GM12878 (cell line): ENCODE data around the gene LRP8. TPM values are rescaled to one million over a fixed set of nuclear protein-coding genes. Genes with fewer than 3 reads are reported as not detected.

Experiments used
- ATAC-seq: fragments of 200-7000 bp; cut with Tn5 transposase; 3 replicates; pipeline ENCODE4 v1.9.1; 2020; ENCODE audit warnings: mild to moderate bottlenecking, moderate library complexity
- BruUV-seq: library from RNA; stranded (reverse); fragments of 400-500 nt; replicated peaks from 2 replicates; lab custom pipeline; 2021; lab: Mats Ljungman, UMichigan
- CTCF ChIA-PET: fragments of 300-600 bp; sonication (Branson Sonifier 250); formaldehyde crosslinking; extraction: SDS; loops from one replicate; lab custom pipeline; 2021; ENCODE audit warnings: inconsistent platforms; lab: Yijun Ruan, JAX
- POLR2A ChIA-PET: fragments of 350-600 bp; formaldehyde crosslinking; extraction: SDS; loops from one replicate; lab custom pipeline; 2021; ENCODE audit warnings: inconsistent platforms; lab: Charles Lee
- RAD21 ChIA-PET: fragments of 300-600 bp; sonication (Branson Sonifier 250); formaldehyde crosslinking; loops from one replicate; lab custom pipeline; 2023; ENCODE audit warnings: antibody characterized with exemption; ENCODE audit not compliant: unreplicated experiment; lab: Charles Lee
- SMC1A ChIA-PET: fragments of 300-600 bp; sonication (Branson Sonifier 250); formaldehyde crosslinking; loops from one replicate; lab custom pipeline; 2023; ENCODE audit not compliant: unreplicated experiment, uncharacterized antibody; lab: Charles Lee
- DNase-seq: peaks from one replicate; pipeline ENCODE4 v3.0.0-alpha.2; 2011; ENCODE audit warnings: low read depth, low spot score
- FAIRE-seq: peaks from 3 replicates; lab custom pipeline; 2011; peaks lifted over from hg19 to GRCh38; lab: Jason Lieb, UNC
- H2AFZ ChIP-seq: 2 replicates; pipeline ENCODE4 v1.6.0; 2011; ENCODE audit warnings: low read depth, low read length, control low read depth; ENCODE audit not compliant: control insufficient read depth
- H3K27ac ChIP-seq: 2 replicates; pipeline ENCODE4 v1.5.1; 2011; ENCODE audit warnings: control low read depth; ENCODE audit not compliant: control insufficient read depth, insufficient read depth
- H3K27me3 ChIP-seq, 2 experiments: replicated peaks in 1 of 2; 2 replicates each; pipeline versions ENCODE4 v1.6.0 to v1.6.1; 2011; ENCODE audit warnings: low read length in 1 of 2; ENCODE audit not compliant: control insufficient read depth in 2 of 2, insufficient read depth in 2 of 2
- H3K36me3 ChIP-seq, 2 experiments: 2 replicates each; pipeline ENCODE4 v1.5.1; 2011; ENCODE audit warnings: low read length in 1 of 2; ENCODE audit not compliant: control insufficient read depth in 2 of 2, insufficient read depth in 2 of 2
- H3K4me1 ChIP-seq: 2 replicates; pipeline ENCODE4 v1.6.1; 2011; ENCODE audit warnings: mild to moderate bottlenecking, low read length, moderate library complexity, mixed read lengths; ENCODE audit not compliant: control insufficient read depth, insufficient read depth
- H3K4me2 ChIP-seq: 2 replicates; pipeline ENCODE4 v1.6.0; 2011; ENCODE audit warnings: control low read depth; ENCODE audit not compliant: control insufficient read depth, insufficient read depth
- H3K4me3 ChIP-seq: fragments of 200-600 bp; sonication (generic); 2 replicates; pipeline ENCODE4 v1.5.1; 2016
- H3K79me2 ChIP-seq: 2 replicates; pipeline ENCODE4 v1.6.0; 2011; ENCODE audit warnings: low read length; ENCODE audit not compliant: control insufficient read depth, insufficient read depth
- H3K9ac ChIP-seq: 2 replicates; pipeline ENCODE4 v1.8.0; 2011; ENCODE audit warnings: low read length, control low read depth, mixed read lengths; ENCODE audit not compliant: control insufficient read depth, insufficient read depth
- H3K9me3 ChIP-seq: replicated peaks from 3 replicates; pipeline ENCODE4 v1.5.1; 2011; ENCODE audit warnings: mild to moderate bottlenecking, low read length; ENCODE audit not compliant: control insufficient read depth, insufficient read depth
- H4K20me1 ChIP-seq: 2 replicates; pipeline ENCODE4 v1.6.0; 2011; ENCODE audit not compliant: control insufficient read depth, insufficient read depth
- FOXK2 ChIP-seq: fragments of 450-650 bp; IDR thresholded peaks from 2 replicates; pipeline ENCODE4 v1.6.1; 2017; ENCODE audit warnings: mild to moderate bottlenecking, moderate library complexity
- IKZF2 ChIP-seq, 2 experiments: fragments of 450-650 bp; IDR thresholded peaks; 2 replicates each; pipeline ENCODE4 v1.6.1; 2017; ENCODE audit warnings: mild to moderate bottlenecking in 2 of 2, moderate library complexity in 2 of 2
- JUNB ChIP-seq: IDR thresholded peaks from 2 replicates; pipeline ENCODE4 v1.6.1; 2016; ENCODE audit warnings: antibody characterized with exemption, mild to moderate bottlenecking
- MEF2A ChIP-seq: IDR thresholded peaks from 2 replicates; pipeline ENCODE4 v1.6.1; 2011; ENCODE audit warnings: low read depth, mild to moderate bottlenecking, low read length, moderate library complexity; ENCODE audit not compliant: insufficient read depth
- NBN ChIP-seq: fragments of 450-650 bp; IDR thresholded peaks from 2 replicates; pipeline ENCODE4 v1.6.1; 2016
- NFIC ChIP-seq: IDR thresholded peaks from 2 replicates; pipeline ENCODE4 v1.6.1; 2012; ENCODE audit warnings: low read depth, mild to moderate bottlenecking, inconsistent platforms, low read length, moderate library complexity
- NFYA ChIP-seq: IDR thresholded peaks from 2 replicates; pipeline ENCODE4 v1.6.1; 2011; ENCODE audit warnings: low read depth, mild to moderate bottlenecking, low read length, improper control_type of control experiment, borderline replicate concordance
- NRF1 ChIP-seq: conservative IDR thresholded peaks from 2 replicates; pipeline ENCODE4 v1.6.1; 2011; ENCODE audit warnings: mild to moderate bottlenecking, low read depth, low read length, improper control_type of control experiment
- STAT1 ChIP-seq: fragments of 450-650 bp; conservative IDR thresholded peaks from 2 replicates; pipeline ENCODE4 v1.6.1; 2014; ENCODE audit warnings: antibody characterized with exemption, mild to moderate bottlenecking
- TCF12 ChIP-seq: IDR thresholded peaks from 2 replicates; pipeline ENCODE4 v1.6.1; 2011; ENCODE audit warnings: low read depth, mild to moderate bottlenecking, low read length
- TCF3 ChIP-seq: IDR thresholded peaks from 2 replicates; pipeline ENCODE4 v1.6.1; 2012; ENCODE audit warnings: low read depth, mild to moderate bottlenecking, low read length, borderline replicate concordance; ENCODE audit not compliant: insufficient read depth
- WRNIP1 ChIP-seq: IDR thresholded peaks from 2 replicates; pipeline ENCODE4 v1.6.1; 2011; ENCODE audit warnings: low read depth, low read length, improper control_type of control experiment, borderline replicate concordance
- ZNF207 ChIP-seq: fragments of 450-650 bp; IDR thresholded peaks from 2 replicates; pipeline ENCODE4 v1.6.1; 2014; ENCODE audit warnings: antibody characterized with exemption, mild to moderate bottlenecking, borderline replicate concordance
- ZZZ3 ChIP-seq: IDR thresholded peaks from 2 replicates; pipeline ENCODE4 v1.6.1; 2011; ENCODE audit warnings: low read depth; ENCODE audit not compliant: control insufficient read depth, insufficient read length
- WGBS: methylation state at CpG from one replicate; pipeline ENCODE4 v1.1.6; 2016; ENCODE audit warnings: low lambda C conversion rate; ENCODE audit not compliant: insufficient replicate concordance, insufficient coverage; ENCODE audit errors: missing lambda C conversion rate; 5-methylcytosine and 5-hydroxymethylcytosine counted together
- in situ Hi-C: fragments of 300-500 bp; cut with MboI; formaldehyde crosslinking; loops from 9 replicates; pipeline ENCODE4 v1.14.3; 2018; ENCODE audit warnings: mixed read lengths
- intact Hi-C: fragments of 100-400 bp; cut with micrococcal nuclease; formaldehyde crosslinking; loops from one replicate; pipeline ENCODE4 v1.14.2; 2022; ENCODE audit not compliant: unreplicated experiment
- polyA plus RNA-seq, 11 experiments: library from polyadenylated mRNA; depleted of rRNA in 4 of 11; unstranded in 6 of 11; stranded (reverse) in 5 of 11; fragments of >200 nt; fragmentation: Nextera tagmentation in 4 of 11; fragmentation: Illumina TruSeq in 1 of 11; extraction: Ambion mirVana in 4 of 11; extraction: Trizol in 1 of 11; gene quantifications; 1 replicate in 1 of 11; 2 replicates in 10 of 11; pipeline versions ENCODE4 v1.2.1 to v1.2.3, GENCODE V29; 2011 to 2016; ENCODE audit warnings: inconsistent platforms in 2 of 11, missing spikeins in 2 of 11, low read depth in 1 of 11
- total RNA-seq, 4 experiments: library from RNA; depleted of rRNA in 3 of 4; stranded (reverse); fragments of >200 nt in 3 of 4; fragmentation: Illumina TruSeq in 1 of 4; extraction: Trizol in 1 of 4; gene quantifications; 2 replicates each; pipeline versions ENCODE4 v1.2.1 to v1.2.3, GENCODE V29; 2013 to 2021
- TF ChIP-seq, protein P1 (sequence below): fragments of 450-650 bp; IDR thresholded peaks from 2 replicates; pipeline ENCODE4 v1.6.1; 2017; ENCODE audit warnings: mild to moderate bottlenecking, low read depth, inconsistent platforms; ENCODE audit not compliant: poor library complexity, severe bottlenecking
- TF ChIP-seq, protein P2 (sequence below): IDR thresholded peaks from 2 replicates; pipeline ENCODE4 v1.6.1; 2011; ENCODE audit warnings: borderline replicate concordance, low read depth, mild to moderate bottlenecking, moderate library complexity, low read length; ENCODE audit not compliant: insufficient read depth, poor library complexity, severe bottlenecking
- TF ChIP-seq, protein P3 (sequence below): fragments of 450-650 bp; IDR thresholded peaks from 2 replicates; pipeline ENCODE4 v1.6.1; 2016; ENCODE audit warnings: mild to moderate bottlenecking

The LRP8 gene
- total and polyA plus RNA-seq, 10 of the 15 experiments (the other 5 are each of a cell fraction or from before 2014, with no cell fraction given) = 2.8 to 40.5 (median 22.3) TPM

GRCh38 chr1:53352561-53352960, 24.7 kb upstream of the LRP8 start (continued):
- TF ChIP-seq, protein P1, sequence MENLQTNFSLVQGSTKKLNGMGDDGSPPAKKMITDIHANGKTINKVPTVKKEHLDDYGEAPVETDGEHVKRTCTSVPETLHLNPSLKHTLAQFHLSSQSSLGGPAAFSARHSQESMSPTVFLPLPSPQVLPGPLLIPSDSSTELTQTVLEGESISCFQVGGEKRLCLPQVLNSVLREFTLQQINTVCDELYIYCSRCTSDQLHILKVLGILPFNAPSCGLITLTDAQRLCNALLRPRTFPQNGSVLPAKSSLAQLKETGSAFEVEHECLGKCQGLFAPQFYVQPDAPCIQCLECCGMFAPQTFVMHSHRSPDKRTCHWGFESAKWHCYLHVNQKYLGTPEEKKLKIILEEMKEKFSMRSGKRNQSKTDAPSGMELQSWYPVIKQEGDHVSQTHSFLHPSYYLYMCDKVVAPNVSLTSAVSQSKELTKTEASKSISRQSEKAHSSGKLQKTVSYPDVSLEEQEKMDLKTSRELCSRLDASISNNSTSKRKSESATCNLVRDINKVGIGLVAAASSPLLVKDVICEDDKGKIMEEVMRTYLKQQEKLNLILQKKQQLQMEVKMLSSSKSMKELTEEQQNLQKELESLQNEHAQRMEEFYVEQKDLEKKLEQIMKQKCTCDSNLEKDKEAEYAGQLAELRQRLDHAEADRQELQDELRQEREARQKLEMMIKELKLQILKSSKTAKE = no peak
- TF ChIP-seq NBN = no peak
- no peak for TF ChIP-seq WRNIP1
- TF ChIP-seq NRF1 = no peak
- no peak for TF ChIP-seq STAT1

DNA sequence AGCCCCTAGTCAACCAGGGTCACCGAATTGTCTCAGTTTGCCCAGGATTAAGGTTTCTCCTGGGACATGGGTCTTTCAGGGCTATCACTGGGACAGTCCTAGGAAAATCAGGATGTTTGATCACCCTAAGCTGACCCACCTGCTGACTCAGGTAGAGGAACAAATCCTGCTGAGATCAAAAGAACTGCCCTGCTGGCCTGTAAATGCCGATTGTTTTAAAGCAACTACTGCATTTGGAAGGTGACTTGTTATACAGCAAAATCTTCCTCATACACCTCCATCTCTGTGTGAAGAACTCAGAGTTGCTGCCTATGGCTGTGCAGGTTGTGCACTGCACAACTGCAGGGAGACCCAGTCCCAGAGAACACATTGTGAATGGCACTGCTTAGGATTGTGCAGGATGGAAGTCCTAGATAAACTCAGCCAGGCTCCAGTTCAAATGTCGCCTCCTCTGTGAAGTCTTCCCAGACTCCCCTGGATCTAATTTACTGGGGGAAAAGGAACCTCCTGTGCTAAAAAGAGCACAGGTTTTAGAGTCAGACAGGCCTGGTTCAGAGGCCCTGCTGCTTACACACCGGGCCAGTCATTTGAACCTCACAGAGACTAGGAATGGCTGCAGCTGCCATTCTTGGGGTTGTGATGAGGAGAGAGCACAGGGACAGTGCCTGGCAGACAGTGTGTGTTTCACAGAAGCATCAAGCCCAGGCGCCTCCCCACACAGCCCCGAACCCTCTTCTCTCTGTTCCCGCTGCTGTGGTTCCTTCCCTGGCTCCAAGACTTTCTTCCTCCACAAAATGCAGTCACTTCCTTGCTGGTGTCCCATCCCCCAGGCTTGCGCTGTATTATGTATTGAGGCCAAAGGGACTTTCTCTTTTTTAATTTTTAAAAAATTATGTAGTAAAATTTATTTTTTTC, 23.2 kb upstream of the LRP8 start:
- Histone ChIP-seq H4K20me1 (no peaks in the 10 kb centered on the region), H3K4me1 (no peaks in the 10 kb centered on the region; the same call in 1 of the 2 replicates), H3K27ac (no peak overlapping the region), H3K4me3 (no peak overlapping the region), H3K36me3 (no peaks in the 10 kb centered on the region), H3K79me2 (no peaks in the 10 kb centered on the region), H3K4me2 (no peak overlapping the region), H2AFZ (no peak overlapping the region), H3K9me3 (no peaks in the 10 kb centered on the region), H3K27me3 (no peaks in the 10 kb centered on the region), H3K9ac (no peak overlapping the region)
- intact Hi-C loops (no loop called here), in situ Hi-C loops (no loop called here)
- no peak for FAIRE-seq
- ChIA-PET SMC1A (no interaction called here), RAD21 (no interaction called here), POLR2A (no interaction called here), CTCF (no interaction called here)
- ATAC-seq = no peak
- 75% methylated on average over 8 of the region's 8 CpGs for WGBS
- no peak for DNase-seq
- BruUV-seq = no TSS peak
- TF ChIP-seq NFYA (no peak), FOXK2 (no peak), TCF3 (no peak), MEF2A (no peak), ZNF207 (no peak), TCF12 (no peak), IKZF2 (IDR thresholded peaks at IDR 0.05) (no peak), JUNB (no peak), NFIC (no peak), ZZZ3 (no peak)
- TF ChIP-seq, protein P2, sequence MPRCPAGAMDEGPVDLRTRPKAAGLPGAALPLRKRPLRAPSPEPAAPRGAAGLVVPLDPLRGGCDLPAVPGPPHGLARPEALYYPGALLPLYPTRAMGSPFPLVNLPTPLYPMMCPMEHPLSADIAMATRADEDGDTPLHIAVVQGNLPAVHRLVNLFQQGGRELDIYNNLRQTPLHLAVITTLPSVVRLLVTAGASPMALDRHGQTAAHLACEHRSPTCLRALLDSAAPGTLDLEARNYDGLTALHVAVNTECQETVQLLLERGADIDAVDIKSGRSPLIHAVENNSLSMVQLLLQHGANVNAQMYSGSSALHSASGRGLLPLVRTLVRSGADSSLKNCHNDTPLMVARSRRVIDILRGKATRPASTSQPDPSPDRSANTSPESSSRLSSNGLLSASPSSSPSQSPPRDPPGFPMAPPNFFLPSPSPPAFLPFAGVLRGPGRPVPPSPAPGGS = no peak
- TF ChIP-seq, protein P3, sequence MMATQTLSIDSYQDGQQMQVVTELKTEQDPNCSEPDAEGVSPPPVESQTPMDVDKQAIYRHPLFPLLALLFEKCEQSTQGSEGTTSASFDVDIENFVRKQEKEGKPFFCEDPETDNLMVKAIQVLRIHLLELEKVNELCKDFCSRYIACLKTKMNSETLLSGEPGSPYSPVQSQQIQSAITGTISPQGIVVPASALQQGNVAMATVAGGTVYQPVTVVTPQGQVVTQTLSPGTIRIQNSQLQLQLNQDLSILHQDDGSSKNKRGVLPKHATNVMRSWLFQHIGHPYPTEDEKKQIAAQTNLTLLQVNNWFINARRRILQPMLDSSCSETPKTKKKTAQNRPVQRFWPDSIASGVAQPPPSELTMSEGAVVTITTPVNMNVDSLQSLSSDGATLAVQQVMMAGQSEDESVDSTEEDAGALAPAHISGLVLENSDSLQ = no peak
